Calu3 (cell line): Measurements from ENCODE around the gene NUS1. TPM values are rescaled to one million over a fixed set of nuclear protein-coding genes. Genes with fewer than 3 reads are reported as not detected.
"Not testable (repeated sequence)": the region's sequence is repeated elsewhere in the genome, so short reads cannot be mapped to it uniquely, and the experiment has no call there.

Experiments
- BruUV-seq: library from RNA; stranded (reverse); fragments of 400-500 nt; replicated peaks from 2 replicates; lab custom pipeline; 2021; lab: Mats Ljungman, UMichigan
- CTCF ChIA-PET: fragments of 300-600 bp; sonication (Branson Sonifier 250); formaldehyde crosslinking; loops from one replicate; lab custom pipeline; 2022; ENCODE audit warnings: antibody characterized with exemption; lab: Charles Lee
- DNase-seq: peaks from one replicate; pipeline ENCODE4 v3.0.0; 2022
- H3K27ac Mint-ChIP-seq: one replicate; pipeline ENCODE4 v1.8.0; 2022; ENCODE audit warnings: mixed read lengths; ENCODE audit not compliant: unreplicated experiment
- H3K27me3 Mint-ChIP-seq: one replicate; pipeline ENCODE4 v1.8.0; 2022; ENCODE audit warnings: mixed read lengths; ENCODE audit not compliant: unreplicated experiment
- H3K36me3 Mint-ChIP-seq: one replicate; pipeline ENCODE4 v1.8.0; 2022; ENCODE audit warnings: mild to moderate bottlenecking, moderate library complexity, mixed read lengths; ENCODE audit not compliant: insufficient read depth, unreplicated experiment
- H3K4me1 Mint-ChIP-seq: one replicate; pipeline ENCODE4 v1.8.0; 2022; ENCODE audit warnings: mild to moderate bottlenecking, low read depth, mixed read lengths; ENCODE audit not compliant: unreplicated experiment
- H3K4me3 Mint-ChIP-seq: one replicate; pipeline ENCODE4 v1.8.0; 2022; ENCODE audit warnings: mild to moderate bottlenecking, low read depth, moderate library complexity, mixed read lengths; ENCODE audit not compliant: unreplicated experiment
- H3K9me3 Mint-ChIP-seq: one replicate; pipeline ENCODE4 v1.8.0; 2022; ENCODE audit warnings: low read depth, mixed read lengths; ENCODE audit not compliant: unreplicated experiment
- CTCF ChIP-seq: fragments of 200-600 bp; IDR thresholded peaks from one replicate; pipeline ENCODE4 v1.8.0; 2022; ENCODE audit warnings: antibody characterized with exemption; ENCODE audit not compliant: unreplicated experiment
- intact Hi-C: fragments of 100-400 bp; cut with micrococcal nuclease; formaldehyde crosslinking; loops from one replicate; pipeline ENCODE4 v1.10.0; 2022; ENCODE audit not compliant: unreplicated experiment
- total RNA-seq: library from RNA; stranded (reverse); gene quantifications from 2 replicates; pipeline ENCODE4 v1.2.3, GENCODE V29; 2022

Gene NUS1
- total RNA-seq, 1 experiment from 2014 or later, result 52.0 TPM

DNA sequence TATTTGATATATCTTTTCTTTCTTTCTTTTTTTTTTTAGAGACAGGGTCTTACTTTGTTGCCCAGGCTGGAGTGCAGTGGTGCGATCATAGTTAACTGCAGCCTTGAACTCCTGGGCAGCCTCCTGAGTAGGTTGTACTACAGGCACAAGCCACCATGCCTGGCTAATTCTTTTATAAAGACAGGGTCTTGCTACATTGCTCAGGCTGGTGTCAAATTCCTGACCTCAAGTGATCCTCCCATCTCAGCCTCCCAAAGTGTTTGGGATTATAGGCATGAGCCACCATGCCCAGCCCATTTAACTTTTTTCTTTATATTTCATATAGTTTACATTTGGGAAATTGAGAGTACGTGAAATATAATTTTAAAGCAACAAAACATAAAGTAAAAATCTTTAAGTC is 10.1 kb downstream of the NUS1 start:
- Mint-ChIP-seq H3K4me3 (no peak overlapping the region), H3K9me3 (no peaks in the 10 kb centered on the region), H3K27ac (no peak overlapping the region), H3K27me3 (no peaks in the 10 kb centered on the region), H3K4me1 (peaks cover 43% of the 10 kb centered on the region), H3K36me3 (no peaks in the 10 kb centered on the region)
- no peak for DNase-seq
- intact Hi-C loops, result no loop called here
- TF ChIP-seq CTCF, result no peak
- CTCF ChIA-PET, result no interaction called here
- BruUV-seq, result no TSS peak

DNA sequence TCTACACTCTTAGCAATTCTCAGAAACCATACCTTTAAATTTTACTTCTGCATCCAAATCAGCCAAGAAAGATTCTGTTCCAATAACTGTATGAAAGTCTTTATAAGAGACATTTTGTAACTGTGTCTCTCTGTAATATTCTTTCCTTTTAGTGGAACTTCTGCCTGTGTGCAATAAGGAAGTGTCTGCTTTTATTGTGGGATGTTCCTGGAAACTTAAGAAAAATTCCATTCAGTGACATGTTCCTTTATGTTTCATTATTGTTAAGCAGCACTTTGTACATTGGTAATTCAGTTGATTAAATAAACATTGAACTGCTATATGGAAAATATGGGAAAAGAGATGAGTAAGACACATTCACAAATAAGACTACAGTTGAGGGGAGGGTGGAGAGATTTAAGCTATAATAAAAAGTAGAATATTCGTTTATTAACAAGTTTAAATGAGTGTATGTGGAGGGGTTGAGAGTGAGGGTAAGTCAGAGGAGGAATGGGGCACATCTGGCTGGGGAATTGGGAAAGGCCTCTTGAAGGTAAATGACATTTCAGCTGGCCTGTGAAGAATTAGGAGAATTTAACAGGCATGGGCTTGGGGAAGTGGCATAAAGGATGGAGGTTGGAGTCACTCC is 11.9 kb downstream of the NUS1 start:
- Mint-ChIP-seq H3K4me3 (no peak overlapping the region), H3K36me3 (no peaks in the 10 kb centered on the region), H3K9me3 (no peaks in the 10 kb centered on the region), H3K27me3 (no peaks in the 10 kb centered on the region), H3K4me1 (peaks cover 33% of the 10 kb centered on the region), H3K27ac (no peak overlapping the region)
- no TSS peak for BruUV-seq
- intact Hi-C loops, result no loop called here
- CTCF ChIA-PET, result no interaction called here
- no peak for DNase-seq
- TF ChIP-seq CTCF, result no peak

DNA sequence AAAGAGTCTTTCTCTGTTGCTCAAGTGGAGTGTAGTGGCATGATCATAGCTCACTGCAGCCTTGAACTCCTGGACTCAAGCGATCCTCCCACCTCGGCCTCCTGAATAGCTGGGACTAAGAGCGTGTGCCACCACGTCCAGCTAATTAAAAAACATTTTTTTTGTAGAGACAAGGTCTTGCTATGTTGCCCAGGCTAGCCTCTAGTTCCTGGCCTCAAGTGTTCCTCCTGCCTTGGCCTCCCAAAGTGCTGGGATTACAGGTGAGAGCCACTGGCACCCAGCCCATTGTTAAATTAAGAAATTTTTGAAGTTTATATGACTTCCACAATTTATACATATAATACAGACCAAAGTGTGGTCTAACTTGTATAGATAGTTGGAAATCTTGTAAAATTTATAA is 14.3 kb downstream of the NUS1 start:
- H3K9me3 Mint-ChIP-seq, DNase-seq, H3K36me3 Mint-ChIP-seq, CTCF ChIA-PET, BruUV-seq, H3K27me3 Mint-ChIP-seq, H3K4me3 Mint-ChIP-seq, intact Hi-C loops, H3K27ac Mint-ChIP-seq: not testable (repeated sequence)
- H3K4me1 Mint-ChIP-seq, result peaks cover 22% of the 10 kb centered on the region

DNA sequence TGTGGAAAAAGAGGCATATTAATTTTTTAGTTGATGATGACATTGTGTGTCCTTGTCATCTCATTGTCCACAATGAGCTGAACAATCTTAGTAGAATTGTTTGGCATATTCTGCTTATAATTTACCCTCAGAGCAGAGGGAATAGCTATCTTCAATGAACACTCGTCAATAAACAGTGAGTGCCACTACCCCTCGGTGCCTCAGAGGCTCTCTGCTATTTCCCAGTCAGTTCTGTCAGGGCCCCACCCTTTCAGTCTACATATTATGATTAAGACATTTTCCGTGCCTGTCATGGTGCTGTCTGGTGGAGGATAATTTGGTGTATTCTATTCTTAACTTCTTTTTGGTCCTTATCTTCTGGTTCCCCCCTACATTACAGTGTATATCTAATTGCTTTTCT is 31.2 kb downstream of the NUS1 start:
- no peak for DNase-seq
- no peaks in the 10 kb centered on the region for H3K9me3 Mint-ChIP-seq
- no peaks in the 10 kb centered on the region for H3K27me3 Mint-ChIP-seq
- H3K4me3 Mint-ChIP-seq, result no peak overlapping the region
- TF ChIP-seq CTCF, result no peak
- no peak overlapping the region for H3K27ac Mint-ChIP-seq
- H3K4me1 Mint-ChIP-seq, result no peaks in the 10 kb centered on the region
- BruUV-seq, result no TSS peak
- H3K36me3 Mint-ChIP-seq, result peaks cover 10% of the 10 kb centered on the region
- intact Hi-C loops, result no loop called here
- CTCF ChIA-PET, result interaction anchor here (1.0 kb wide), 1 partner anchor 28 kb away, joined by 4 read pairs; no protein-coding TSS in a partner anchor

GRCh38 chr6:117706936-117707509 is 31.8 kb downstream of the NUS1 start:
- H3K36me3 Mint-ChIP-seq, result peaks cover 15% of the 10 kb centered on the region
- H3K27ac Mint-ChIP-seq, H3K4me3 Mint-ChIP-seq, intact Hi-C loops, H3K9me3 Mint-ChIP-seq, H3K4me1 Mint-ChIP-seq, BruUV-seq, DNase-seq, H3K27me3 Mint-ChIP-seq: not testable (repeated sequence)
- CTCF ChIA-PET, result interaction anchor here (1.0 kb wide), 1 partner anchor 29 kb away, joined by 4 read pairs; no protein-coding TSS in a partner anchor
